GM21367 (cell line): Measurements from ENCODE around the gene NDUFA12.

Experiments
- ATAC-seq: cut with Tn5 transposase; IDR thresholded peaks from one replicate; pipeline ENCODE4 v1.9.1; 2021; ENCODE audit not compliant: unreplicated experiment

Gene NDUFA12

GRCh38 chr12:94942663-94943062 is 60.8 kb downstream of the NDUFA12 start:
- ATAC-seq: no peak

GRCh38 chr12:94941440-94941862 is 62.0 kb downstream of the NDUFA12 start:
- ATAC-seq: no peak

- no peak for ATAC-seq
These were observed 62.7 kb downstream of the NDUFA12 start for GRCh38 chr12:94940771-94941170.

- no peak for ATAC-seq
These were observed 64.9 kb downstream of the NDUFA12 start for GRCh38 chr12:94938583-94938982.

GRCh38 chr12:94930772-94931171 is 72.7 kb downstream of the NDUFA12 start:
- no peak for ATAC-seq

GRCh38 chr12:94930216-94930654 is 73.3 kb downstream of the NDUFA12 start:
- ATAC-seq: no peak

GRCh38 chr12:94929780-94930179 is 73.7 kb downstream of the NDUFA12 start:
- ATAC-seq: no peak

GRCh38 chr12:94925729-94926128 is 77.8 kb downstream of the NDUFA12 start:
- no peak for ATAC-seq

- no peak for ATAC-seq
These were observed 78.3 kb downstream of the NDUFA12 start for GRCh38 chr12:94925206-94925605.

- ATAC-seq: no peak
These were observed 80.9 kb downstream of the NDUFA12 start for GRCh38 chr12:94922561-94922960.
